ENCODE data around the gene HOOK1.

HOOK1 gene

GRCh38 chr1:59814901-59815825 lies at the start of gene HOOK1:
Gene HOOK1, plus strand, starts transcription at chr1:59814949. Its CDS starts 169 bp downstream, at chr1:59815118.
- DNase-seq (ENCODE audit: low read depth), result no peak
- H3K4me3 ChIP-seq (ENCODE audit: low read depth, low read length), result no peak within 1 kb of the TSS
- TF ChIP-seq MAX (IDR thresholded peaks at IDR 0.05; ENCODE audit: low read depth, low read length) (no peak), CTCF (IDR thresholded peaks at IDR 0.05; ENCODE audit: low read depth, low read length) (no peak), POLR2A (IDR thresholded peaks at IDR 0.05; ENCODE audit: extremely low read depth, insufficient read length) (no peak), MYC (IDR thresholded peaks at IDR 0.05; ENCODE audit: low read depth, low read length) (no peak)

GRCh38 chr1:59765011-59765730 lies 49.6 kb upstream of the HOOK1 start:
- no peak for DNase-seq (ENCODE audit: low read depth)
- H3K4me3 ChIP-seq (ENCODE audit: low read depth, low read length), result no peak overlapping the region
- TF ChIP-seq POLR2A (IDR thresholded peaks at IDR 0.05; ENCODE audit: extremely low read depth, insufficient read length), result no peak
- no peak for TF ChIP-seq MYC (IDR thresholded peaks at IDR 0.05; ENCODE audit: low read depth, low read length)
- TF ChIP-seq MAX (IDR thresholded peaks at IDR 0.05; ENCODE audit: low read depth, low read length), result no peak
- no peak for TF ChIP-seq CTCF (IDR thresholded peaks at IDR 0.05; ENCODE audit: low read depth, low read length)

DNA sequence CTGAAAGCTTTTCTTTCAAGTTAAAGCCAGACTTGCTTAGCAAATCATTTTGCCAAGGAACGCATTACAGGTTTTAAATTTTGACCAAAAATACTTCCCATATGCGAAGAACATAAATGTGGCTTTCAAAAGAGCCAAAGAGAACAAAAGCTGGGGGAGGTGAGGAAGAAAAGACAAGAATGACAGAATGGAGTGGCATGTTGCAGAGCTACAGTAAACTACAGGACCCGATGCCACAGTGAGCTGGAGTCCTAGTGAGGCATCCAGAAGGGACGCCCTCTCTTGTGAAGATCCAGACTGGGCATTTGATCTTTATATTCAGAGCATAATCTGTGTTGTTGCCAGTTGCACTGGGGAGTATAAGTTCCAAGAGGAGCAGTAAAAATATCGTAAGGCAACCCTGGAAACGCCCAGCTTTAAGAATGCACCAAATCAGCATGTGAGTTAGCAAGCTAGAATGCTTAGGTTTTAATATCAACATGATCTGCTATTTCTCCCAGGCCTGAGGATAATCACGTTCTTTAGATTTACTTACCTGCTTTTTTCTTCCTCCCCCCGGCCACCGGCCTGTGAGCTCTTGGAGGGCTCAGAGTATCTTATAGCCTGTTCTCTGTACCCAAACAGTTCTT lies 48.4 kb upstream of the HOOK1 start:
- H3K4me3 ChIP-seq (ENCODE audit: low read depth, low read length), result no peak overlapping the region
- no peak for DNase-seq (ENCODE audit: low read depth)
- TF ChIP-seq MAX (IDR thresholded peaks at IDR 0.05; ENCODE audit: low read depth, low read length) (no peak), MYC (IDR thresholded peaks at IDR 0.05; ENCODE audit: low read depth, low read length) (no peak), CTCF (IDR thresholded peaks at IDR 0.05; ENCODE audit: low read depth, low read length) (no peak), POLR2A (IDR thresholded peaks at IDR 0.05; ENCODE audit: extremely low read depth, insufficient read length) (no peak)

- DNase-seq (ENCODE audit: low read depth), result no peak
- TF ChIP-seq POLR2A (IDR thresholded peaks at IDR 0.05; ENCODE audit: extremely low read depth, insufficient read length) (no peak), CTCF (IDR thresholded peaks at IDR 0.05; ENCODE audit: low read depth, low read length) (no peak), MAX (IDR thresholded peaks at IDR 0.05; ENCODE audit: low read depth, low read length) (no peak), MYC (IDR thresholded peaks at IDR 0.05; ENCODE audit: low read depth, low read length) (no peak)
- no peak overlapping the region for H3K4me3 ChIP-seq (ENCODE audit: low read depth, low read length)
These were observed 47.6 kb upstream of the HOOK1 start for GRCh38 chr1:59767119-59767518.

DNA sequence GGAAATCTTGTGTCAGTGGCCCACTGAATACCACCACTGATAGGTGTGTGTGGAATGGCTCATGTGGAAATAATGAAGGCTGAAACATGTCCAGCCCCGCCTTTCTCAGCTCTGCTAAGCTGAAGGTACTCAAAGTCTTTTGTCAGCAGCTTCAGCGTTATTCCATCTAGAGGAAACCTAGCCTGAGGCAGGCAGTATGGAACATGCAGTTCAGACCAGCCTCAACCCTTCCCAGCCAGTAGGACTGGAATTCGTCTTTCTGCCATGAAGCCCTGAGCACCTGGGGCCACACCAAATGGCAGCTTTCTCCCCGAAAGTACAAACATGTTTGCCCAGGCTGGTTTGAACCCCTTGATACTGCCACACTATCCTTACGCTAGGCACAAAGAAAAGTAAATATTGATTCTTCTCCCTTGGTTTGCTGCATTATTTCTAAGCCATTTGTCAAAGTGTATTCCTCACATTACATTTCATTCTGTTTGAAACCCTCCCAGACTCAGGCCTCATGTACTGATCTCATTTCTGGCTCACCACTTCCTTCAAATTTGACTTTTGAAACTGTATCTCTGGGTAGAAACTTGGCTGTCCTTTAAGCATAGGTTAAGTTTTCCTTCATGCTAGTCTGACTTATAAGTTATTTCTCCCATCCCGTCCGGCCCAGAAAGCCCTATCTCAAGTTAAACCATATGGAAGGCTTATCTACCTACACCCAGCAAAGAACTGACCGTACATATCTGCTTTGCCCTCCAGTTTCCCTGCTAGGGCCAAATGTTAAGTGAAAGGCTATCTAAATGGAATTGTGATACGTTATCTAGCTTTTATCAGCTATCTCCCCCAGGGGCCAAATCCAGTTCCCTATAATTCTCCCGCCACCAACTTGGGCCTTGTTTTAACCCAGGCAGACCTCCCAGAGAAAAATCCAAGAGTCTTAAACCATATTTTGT lies 45.7 kb upstream of the HOOK1 start:
- DNase-seq (ENCODE audit: low read depth), result no peak
- TF ChIP-seq MAX (IDR thresholded peaks at IDR 0.05; ENCODE audit: low read depth, low read length) (no peak), POLR2A (IDR thresholded peaks at IDR 0.05; ENCODE audit: extremely low read depth, insufficient read length) (no peak), CTCF (IDR thresholded peaks at IDR 0.05; ENCODE audit: low read depth, low read length) (no peak), MYC (IDR thresholded peaks at IDR 0.05; ENCODE audit: low read depth, low read length) (no peak)
- no peak overlapping the region for H3K4me3 ChIP-seq (ENCODE audit: low read depth, low read length)
